ENCODE data around the gene ANKRD13D. TPM values are rescaled to one million over a fixed set of nuclear protein-coding genes. Genes with fewer than 3 reads are reported as not detected.

ANKRD13D gene
- total and polyA plus RNA-seq, 2 of the 8 experiments (the other 6 are each of a cell fraction or from before 2014, with no cell fraction given): 24.9 to 26.5 TPM

GRCh38 chr11:67266449-67267187 is 22.5 kb upstream of the ANKRD13D start, which contains the start of gene GRK2:
TSS of gene GRK2 (plus strand) at chr11:67266473. CDS start at chr11:67266700, 227 bp downstream.
- Histone ChIP-seq H3K23me2 (ENCODE audit: low read depth, low read length) (peaks cover 4% of the 10 kb centered on the region), H2AK5ac (ENCODE audit: low read depth, low read length) (peak within 1 kb of the TSS; percentile 10; the same call in 1 of the 2 replicates), H3K27me3 (replicated peaks in 1 of 4; ENCODE audit: control insufficient read depth in 3 of 4, extremely low read depth in 1 of 4, insufficient read depth in 3 of 4, low read length in 3 of 4) (peaks cover 0 to 3% (median 0%) of the 10 kb centered on the region in 4 experiments; a peak in 4 of 7 replicates), H4K5ac (ENCODE audit: insufficient read length, low read depth, low read length) (no peak within 1 kb of the TSS), H3K9me3 (ENCODE audit: insufficient read depth in 2 of 2, low read depth in 1 of 2, low read length in 1 of 2) (no peaks in the 10 kb centered on the region), H2BK15ac (ENCODE audit: low read length) (peak within 1 kb of the TSS; percentile 75; the same call in 1 of the 2 replicates), H3K4me3 (ENCODE audit: extremely low read depth in 1 of 4, insufficient read depth in 2 of 4, low read depth in 3 of 4, low read length in 4 of 4) (peak within 1 kb of the TSS; percentile 59 to 90 (median 74)), H2BK20ac (ENCODE audit: low read length) (0 out of 2 replicates have a peak within 1 kb of the TSS, but pooled peaks have one; percentile 21), H4K20me1 (replicated peaks in 1 of 2; ENCODE audit: control insufficient read depth in 1 of 2, insufficient read depth in 2 of 2, low read length in 2 of 2) (peaks cover 11 to 22% of the 10 kb centered on the region in 2 experiments), H3K18ac (ENCODE audit: extremely low read depth, low read length) (peak within 1 kb of the TSS; percentile 52), H3K14ac (ENCODE audit: insufficient read length) (no peak within 1 kb of the TSS), H3K4me1 (replicated peaks in 1 of 4; ENCODE audit: control insufficient read depth in 3 of 4, insufficient read depth in 4 of 4, low read length in 3 of 4) (peaks cover 8 to 43% (median 36%) of the 10 kb centered on the region in 4 experiments), H3K4me2 (ENCODE audit: insufficient read depth in 1 of 2, low read depth in 2 of 2, low read length in 2 of 2) (peak within 1 kb of the TSS; percentile 73 to 87), H2BK5ac (ENCODE audit: low read depth, low read length) (peak within 1 kb of the TSS; percentile 52; the same call in 1 of the 2 replicates), H3K27ac (ENCODE audit: low read depth, low read length) (no peak within 1 kb of the TSS), H3K79me1 (ENCODE audit: low read depth, low read length) (peaks cover 8% of the 10 kb centered on the region; the same call in 1 of the 2 replicates), H4K8ac (ENCODE audit: extremely low read depth, insufficient read depth, low read length) (peak within 1 kb of the TSS; percentile 93), H3K56ac (replicated peaks; ENCODE audit: insufficient read length, low read depth, low read length) (no peak within 1 kb of the TSS), H3K4ac (replicated peaks; ENCODE audit: insufficient read length, low read depth, low read length) (peak within 1 kb of the TSS; percentile 57), H3K9ac (replicated peaks in 1 of 4; ENCODE audit: extremely low read depth in 1 of 4, low read depth in 3 of 4, low read length in 3 of 4) (peak within 1 kb of the TSS in 3 of 4 experiments; percentile 9 to 93 (median 33); a peak in 5 of 7 replicates), H4K91ac (replicated peaks; ENCODE audit: insufficient read length, low read length) (no peak within 1 kb of the TSS), H3K36me3 (ENCODE audit: control insufficient read depth in 2 of 4, insufficient read depth in 4 of 4, low read length in 3 of 4) (peaks cover 0 to 3% (median 0%) of the 10 kb centered on the region in 4 experiments; a peak in 2 of 8 replicates), H3K79me2 (ENCODE audit: control insufficient read depth in 1 of 2, insufficient read depth in 2 of 2, low read length in 2 of 2) (peaks cover 0 to 43% of the 10 kb centered on the region in 2 experiments; a peak in 3 of 4 replicates), H2BK12ac (ENCODE audit: low read depth, low read length) (0 out of 2 replicates have a peak within 1 kb of the TSS, but pooled peaks have one; percentile 71), H2AFZ (ENCODE audit: low read length) (no peak within 1 kb of the TSS), H2BK120ac (replicated peaks; ENCODE audit: low read depth, low read length) (peak within 1 kb of the TSS; percentile 48), H3K23ac (ENCODE audit: insufficient read length) (no peak within 1 kb of the TSS)
- TF ChIP-seq YY1 (IDR thresholded peaks at IDR 0.05; ENCODE audit: low read depth, low read length) (peak; percentile 87; the same call in 1 of the 2 replicates), SP2 (IDR thresholded peaks at IDR 0.05; ENCODE audit: low read length) (no peak), GABPA (IDR thresholded peaks at IDR 0.05; ENCODE audit: borderline replicate concordance, insufficient read depth, low read length) (no peak), POLR2A (IDR thresholded peaks at IDR 0.05; ENCODE audit: control extremely low read depth in 1 of 2, low read depth in 2 of 2, low read length in 2 of 2) (no peak), SIN3A (conservative IDR thresholded peaks at IDR 0.05 in 1 of 2, IDR thresholded peaks at IDR 0.05 in 1 of 2; ENCODE audit: low read depth in 1 of 2, low read length in 2 of 2) (0 out of 4 replicates have a peak, but pooled peaks of 1 of the 2 experiments have one; percentile 6), HDAC2 (IDR thresholded peaks at IDR 0.05; ENCODE audit: borderline replicate concordance in 1 of 2, low read depth in 2 of 2, low read length in 2 of 2) (0 out of 4 replicates have a peak, but pooled peaks of 1 of the 2 experiments have one; percentile 47), PHF8 (conservative IDR thresholded peaks at IDR 0.05; ENCODE audit: low read depth, low read length) (0 out of 2 replicates have a peak, but pooled peaks have one; percentile 47), KDM4A (IDR thresholded peaks at IDR 0.05; ENCODE audit: low read depth, low read length, severe bottlenecking) (peak; percentile 57), CTBP2 (IDR thresholded peaks at IDR 0.05; ENCODE audit: borderline replicate concordance, insufficient read depth, insufficient read length, low read length) (no peak)
- no peak for DNase-seq (ENCODE audit: low read depth in 1 of 2, low spot score in 2 of 2)
- ChIA-PET CTCF (ENCODE audit: partially characterized antibody) (interaction anchor here (0.7 to 13.0 kb wide), 10 partner anchors 11 to 115 kb away, joined by 3 to 186 read pairs (median 4); no protein-coding TSS in a partner anchor), POLR2A (ENCODE audit: partially characterized antibody) (interaction anchor here (1.0 to 2.0 kb wide), 6 partner anchors 9 to 57 kb away, joined by 3 to 15 read pairs (median 4); partner anchors contain the start of gene ANKRD13D)
- FAIRE-seq: no peak
- WGBS, 2 experiments (ENCODE audit: extremely low coverage in 1 of 2, insufficient coverage in 1 of 2, insufficient read length in 1 of 2, insufficient replicate concordance in 2 of 2, low coverage in 1 of 2, low lambda C conversion rate in 2 of 2, missing lambda C conversion rate in 1 of 2): 2% methylated on average over 25 of the region's 103 CpGs; no CpG with 5 or more reads in 1 of the 2 experiments
